HepG2 (cell line): Measurements from ENCODE around the gene NDUFS7. TPM values are rescaled to one million over a fixed set of nuclear protein-coding genes. Genes with fewer than 3 reads are reported as not detected.

ENCODE experiments used
- AHDC1 ChIP-seq: sonication (generic); formaldehyde crosslinking; IDR thresholded peaks from 2 replicates; pipeline ENCODE4 v1.5.1; 2020; ENCODE audit warnings: mild to moderate bottlenecking, missing genetic modification reagents, borderline replicate concordance
- EEA1 ChIP-seq: sonication (generic); formaldehyde crosslinking; IDR thresholded peaks from 2 replicates; pipeline ENCODE4 v1.5.1; 2020; ENCODE audit warnings: mild to moderate bottlenecking, missing genetic modification reagents, borderline replicate concordance
- HDAC1 ChIP-seq: sonication (generic); formaldehyde crosslinking; IDR thresholded peaks from 2 replicates; pipeline ENCODE4 v1.5.1; 2020; ENCODE audit warnings: mild to moderate bottlenecking, missing genetic modification reagents
- JUND ChIP-seq: sonication (generic); formaldehyde crosslinking; IDR thresholded peaks from 2 replicates; pipeline ENCODE4 v1.8.0; 2022; ENCODE audit warnings: mild to moderate bottlenecking, missing genetic modification reagents
- KDM4B ChIP-seq: sonication (generic); formaldehyde crosslinking; IDR thresholded peaks from 2 replicates; pipeline ENCODE4 v1.4.0; 2020; ENCODE audit warnings: missing genetic modification reagents
- KMT2A ChIP-seq: sonication (generic); formaldehyde crosslinking; IDR thresholded peaks from 2 replicates; pipeline ENCODE4 v1.4.0; 2020; ENCODE audit warnings: missing genetic modification reagents
- MBNL3 ChIP-seq: fragments of 250-450 bp; sonication (Bioruptor Pico); conservative IDR thresholded peaks from 2 replicates; pipeline ENCODE4 v1.8.0; 2022; ENCODE audit warnings: mild to moderate bottlenecking, inconsistent platforms
- MYC ChIP-seq: sonication (generic); formaldehyde crosslinking; IDR thresholded peaks from 2 replicates; pipeline ENCODE4 v1.9.0; 2021; ENCODE audit warnings: missing genetic modification reagents, borderline replicate concordance
- SALL1 ChIP-seq: sonication (generic); formaldehyde crosslinking; IDR thresholded peaks from 2 replicates; pipeline ENCODE4 v1.8.0; 2022; ENCODE audit warnings: mild to moderate bottlenecking, missing genetic modification reagents
- SOX13 ChIP-seq, 3 experiments: fragments of 450-650 bp in 1 of 3; sonication (generic) in 1 of 3; formaldehyde crosslinking in 1 of 3; IDR thresholded peaks in 2 of 3; conservative IDR thresholded peaks in 1 of 3; 2 replicates each; pipeline versions ENCODE4 v1.5.0 to v1.6.1; 2016 to 2020; ENCODE audit warnings: antibody characterized with exemption in 1 of 3, mild to moderate bottlenecking in 1 of 3, missing compliant biosample characterization in 1 of 3, missing genetic modification reagents in 1 of 3, moderate library complexity in 1 of 3
- THYN1 ChIP-seq: sonication (generic); formaldehyde crosslinking; IDR thresholded peaks from 2 replicates; pipeline ENCODE4 v1.8.1; 2023; ENCODE audit warnings: low read depth, mild to moderate bottlenecking, moderate library complexity, missing genetic modification reagents, borderline replicate concordance
- WIZ ChIP-seq: sonication (generic); formaldehyde crosslinking; IDR thresholded peaks from 2 replicates; pipeline ENCODE4 v1.5.1; 2020; ENCODE audit warnings: mild to moderate bottlenecking, missing genetic modification reagents
- ZNF101 ChIP-seq: sonication (generic); formaldehyde crosslinking; IDR thresholded peaks from 2 replicates; pipeline ENCODE4 v1.4.0; 2020; ENCODE audit warnings: mild to moderate bottlenecking, low read depth, missing genetic modification reagents, borderline replicate concordance
- ZNF292 ChIP-seq: sonication (generic); formaldehyde crosslinking; IDR thresholded peaks from 2 replicates; pipeline ENCODE4 v1.8.1; 2022; ENCODE audit warnings: mild to moderate bottlenecking, low read depth, missing genetic modification reagents, borderline replicate concordance
- ZNF33A ChIP-seq: sonication (generic); formaldehyde crosslinking; IDR thresholded peaks from 2 replicates; pipeline ENCODE4 v1.5.1; 2020; ENCODE audit warnings: missing genetic modification reagents, mild to moderate bottlenecking, moderate library complexity, borderline replicate concordance
- ZNF431 ChIP-seq: sonication (generic); formaldehyde crosslinking; IDR thresholded peaks from 2 replicates; pipeline ENCODE4 v1.9.0; 2022; ENCODE audit warnings: missing genetic modification reagents, low read depth, mild to moderate bottlenecking, borderline replicate concordance
- ZNF441 ChIP-seq: sonication (generic); formaldehyde crosslinking; IDR thresholded peaks from 2 replicates; pipeline ENCODE4 v1.7.0; 2021; ENCODE audit warnings: missing genetic modification reagents, borderline replicate concordance
- ZNF660 ChIP-seq: sonication (generic); formaldehyde crosslinking; IDR thresholded peaks from 2 replicates; pipeline ENCODE4 v1.5.1; 2020; ENCODE audit warnings: mild to moderate bottlenecking, low read depth, missing genetic modification reagents, borderline replicate concordance
- ZNF678 ChIP-seq: sonication (generic); formaldehyde crosslinking; IDR thresholded peaks from 2 replicates; pipeline ENCODE4 v1.4.0; 2020; ENCODE audit warnings: mild to moderate bottlenecking, missing genetic modification reagents
- ZNF704 ChIP-seq: sonication (generic); formaldehyde crosslinking; IDR thresholded peaks from 2 replicates; pipeline ENCODE4 v1.8.1; 2023; ENCODE audit warnings: mild to moderate bottlenecking, inconsistent platforms, moderate library complexity, missing genetic modification reagents, borderline replicate concordance
- ZNF724P ChIP-seq: sonication (generic); formaldehyde crosslinking; IDR thresholded peaks from 2 replicates; pipeline ENCODE4 v1.8.0; 2022; ENCODE audit warnings: missing genetic modification reagents, borderline replicate concordance
- ZNF777 ChIP-seq: sonication (generic); formaldehyde crosslinking; IDR thresholded peaks from 2 replicates; pipeline ENCODE4 v1.4.0; 2020; ENCODE audit warnings: missing genetic modification reagents
- ZNF792 ChIP-seq: IDR thresholded peaks from 2 replicates; pipeline ENCODE4 v1.6.1; 2016
- polyA plus RNA-seq, 8 experiments: library from polyadenylated mRNA; depleted of rRNA in 3 of 8; stranded (reverse) in 7 of 8; unstranded in 1 of 8; fragments of >200 nt; fragmentation: Illumina TruSeq in 4 of 8; extraction: Trizol in 4 of 8; gene quantifications; 2 replicates each; pipeline versions ENCODE4 v1.2.1 to v1.2.3, GENCODE V29; 2011 to 2016; ENCODE audit warnings: low read depth in 4 of 8, missing spikeins in 1 of 8, mixed read lengths in 1 of 8; ENCODE audit not compliant: insufficient read depth in 1 of 8
- total RNA-seq, 5 experiments: library from RNA; depleted of rRNA; stranded (reverse); fragments of >200 nt; fragmentation: Illumina TruSeq; extraction: Trizol; gene quantifications; 2 replicates each; pipeline ENCODE4 v1.2.3, GENCODE V29; 2016; ENCODE audit warnings: low read depth in 1 of 5

NDUFS7 gene
- total and polyA plus RNA-seq, 2 of the 13 experiments (the other 11 are each of a cell fraction or from before 2014, with no cell fraction given): 34.3 to 66.9 TPM

GRCh38 chr19:1373534-1374249 is 10.0 kb upstream of the NDUFS7 start (continued):
- no peak for TF ChIP-seq ZNF724P
- no peak for TF ChIP-seq ZNF792 (CRISPR knock-in tag)
- no peak for TF ChIP-seq AHDC1 (CRISPR knock-in tag)
- no peak; the same call in 1 of the 2 replicates for TF ChIP-seq ZNF431 (CRISPR knock-in tag)
- TF ChIP-seq ZNF704 (CRISPR knock-in tag): no peak
- 0 out of 2 replicates have a peak, but pooled peaks have one; percentile 11 for TF ChIP-seq SOX13 (IDR thresholded peaks at IDR 0.05)
- peak; percentile 65 to 80; a peak in 1 of 4 replicates for TF ChIP-seq SOX13 (CRISPR knock-in tag; conservative IDR thresholded peaks at IDR 0.05 in 1 of 2, IDR thresholded peaks at IDR 0.05 in 1 of 2)
- no peak for TF ChIP-seq THYN1 (CRISPR knock-in tag)
- peak; percentile 86 for TF ChIP-seq ZNF292 (CRISPR knock-in tag)
- no peak for TF ChIP-seq ZNF660 (CRISPR knock-in tag)
- no peak for TF ChIP-seq MBNL3 (CRISPR knock-in tag)
- no peak for TF ChIP-seq EEA1 (CRISPR knock-in tag)
- no peak for TF ChIP-seq ZNF101 (CRISPR knock-in tag)
- TF ChIP-seq ZNF777 (CRISPR knock-in tag): peak; percentile 26; the same call in 1 of the 2 replicates
- TF ChIP-seq KMT2A (CRISPR knock-in tag): peak; percentile 54; the same call in 1 of the 2 replicates
- TF ChIP-seq MYC (CRISPR knock-in tag): peak; percentile 88
- no peak for TF ChIP-seq ZNF678 (CRISPR knock-in tag)
- peak; percentile 84 for TF ChIP-seq ZNF441 (CRISPR knock-in tag)
- no peak for TF ChIP-seq ZNF33A (CRISPR knock-in tag)
- TF ChIP-seq JUND (CRISPR knock-in tag): 0 out of 2 replicates have a peak, but pooled peaks have one; percentile 3
- no peak for TF ChIP-seq WIZ (CRISPR knock-in tag)
- no peak for TF ChIP-seq KDM4B (CRISPR knock-in tag)
- peak; percentile 86 for TF ChIP-seq HDAC1 (CRISPR knock-in tag)
- peak; percentile 94 for TF ChIP-seq SALL1 (CRISPR knock-in tag)
